Uterus (tissue), 4 donors: ENCODE measurements around the gene TOMM20. TPM values are rescaled to one million over a fixed set of nuclear protein-coding genes. Genes with fewer than 3 reads are reported as not detected.

Experiments used
- DNase-seq, 2 donors: peaks; one replicate each; pipeline ENCODE4 v3.0.0-alpha.2; 2019 to 2020
- H3K27ac ChIP-seq, 2 donors: fragments of 200-600 bp; sonication (generic); 1 replicate in 1 of 2; 2 replicates in 1 of 2; pipeline ENCODE4 v1.5.1; 2016 to 2018
- H3K27me3 ChIP-seq, 2 donors: fragments of 200-600 bp; sonication (generic); one replicate each; pipeline ENCODE4 v1.5.1; 2018 to 2019; ENCODE audit warnings: control low read depth in 1 of 2
- H3K36me3 ChIP-seq, 2 donors: fragments of 200-600 bp; sonication (generic); one replicate each; pipeline ENCODE4 v1.5.1; 2019; ENCODE audit warnings: control low read depth in 1 of 2
- H3K4me1 ChIP-seq, 2 donors: fragments of 200-600 bp; sonication (generic); one replicate each; pipeline ENCODE4 v1.5.1; 2018 to 2019; ENCODE audit warnings: control low read depth in 1 of 2
- H3K4me3 ChIP-seq, 2 donors: fragments of 200-600 bp; sonication (generic); 1 replicate in 1 of 2; 2 replicates in 1 of 2; pipeline ENCODE4 v1.5.1; 2018 to 2019; ENCODE audit warnings: mild to moderate bottlenecking in 1 of 2
- H3K9me3 ChIP-seq, 2 donors: fragments of 200-600 bp; sonication (generic); one replicate each; pipeline ENCODE4 v1.5.1; 2019; ENCODE audit warnings: control low read depth in 1 of 2
- POLR2A ChIP-seq, 2 donors: fragments of 450-650 bp; IDR thresholded peaks; one replicate each; pipeline ENCODE4 v1.6.1; 2016; ENCODE audit warnings: antibody characterized with exemption in 2 of 2, mild to moderate bottlenecking in 1 of 2, moderate library complexity in 1 of 2
- intact Hi-C: fragments of 100-400 bp; cut with DNase I; formaldehyde crosslinking; loops from one replicate; pipeline ENCODE4 v1.15.1; 2023; ENCODE audit warnings: low total_unique reads
- total RNA-seq, 4 donors: library from RNA; depleted of rRNA in 3 of 4; stranded (reverse); fragments of >200 nt in 3 of 4; gene quantifications; one replicate each; pipeline versions ENCODE4 v1.1.0 to v1.2.4, GENCODE V29; 2014 to 2023
- TF ChIP-seq, protein P1 (sequence below), 4 experiments: fragments of 200-600 bp in 2 of 4; fragments of 450-650 bp in 2 of 4; sonication (generic) in 2 of 4; IDR thresholded peaks; one replicate each; pipeline ENCODE4 v1.5.1; 2016 to 2019; ENCODE audit warnings: antibody characterized with exemption in 4 of 4, mild to moderate bottlenecking in 2 of 4, moderate library complexity in 1 of 4
- donor health status: DM: yes; HTN: yes; CAD: no.

TOMM20 gene
- total RNA-seq, 4 donors from 2014 or later, result 72.9 to 149 (median 110) TPM

DNA sequence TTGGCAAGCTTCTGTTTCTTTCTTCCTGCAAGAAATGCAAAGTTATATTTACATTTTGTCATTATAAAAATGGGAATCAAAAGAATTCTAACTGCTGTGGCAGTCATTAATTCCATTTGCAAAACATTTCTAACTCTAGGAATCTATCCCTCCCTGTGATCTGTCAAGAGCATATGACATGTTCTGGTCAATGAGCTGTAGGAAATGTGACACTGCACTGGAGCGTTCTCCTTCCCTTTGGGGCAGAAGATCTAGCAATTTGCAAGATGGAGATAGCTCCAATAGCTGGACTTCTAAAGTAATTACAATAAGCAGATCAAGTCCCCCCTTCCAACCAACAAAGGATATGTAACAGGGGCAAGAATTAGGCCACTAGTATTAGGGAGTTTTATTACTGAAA lies 6.3 kb downstream of the TOMM20 start:
- Histone ChIP-seq H3K9me3 (no peaks in the 10 kb centered on the region), H3K27me3 (no peaks in the 10 kb centered on the region), H3K36me3 (no peaks in the 10 kb centered on the region), H3K4me3 (no peak overlapping the region), H3K27ac (no peak overlapping the region), H3K4me1 (no peaks in the 10 kb centered on the region)
- no peak for TF ChIP-seq POLR2A (IDR thresholded peaks at IDR 0.05)
- TF ChIP-seq, protein P1, sequence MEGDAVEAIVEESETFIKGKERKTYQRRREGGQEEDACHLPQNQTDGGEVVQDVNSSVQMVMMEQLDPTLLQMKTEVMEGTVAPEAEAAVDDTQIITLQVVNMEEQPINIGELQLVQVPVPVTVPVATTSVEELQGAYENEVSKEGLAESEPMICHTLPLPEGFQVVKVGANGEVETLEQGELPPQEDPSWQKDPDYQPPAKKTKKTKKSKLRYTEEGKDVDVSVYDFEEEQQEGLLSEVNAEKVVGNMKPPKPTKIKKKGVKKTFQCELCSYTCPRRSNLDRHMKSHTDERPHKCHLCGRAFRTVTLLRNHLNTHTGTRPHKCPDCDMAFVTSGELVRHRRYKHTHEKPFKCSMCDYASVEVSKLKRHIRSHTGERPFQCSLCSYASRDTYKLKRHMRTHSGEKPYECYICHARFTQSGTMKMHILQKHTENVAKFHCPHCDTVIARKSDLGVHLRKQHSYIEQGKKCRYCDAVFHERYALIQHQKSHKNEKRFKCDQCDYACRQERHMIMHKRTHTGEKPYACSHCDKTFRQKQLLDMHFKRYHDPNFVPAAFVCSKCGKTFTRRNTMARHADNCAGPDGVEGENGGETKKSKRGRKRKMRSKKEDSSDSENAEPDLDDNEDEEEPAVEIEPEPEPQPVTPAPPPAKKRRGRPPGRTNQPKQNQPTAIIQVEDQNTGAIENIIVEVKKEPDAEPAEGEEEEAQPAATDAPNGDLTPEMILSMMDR (IDR thresholded peaks at IDR 0.05), result no peak
- no peak for DNase-seq
- intact Hi-C loops, result no loop called here

DNA sequence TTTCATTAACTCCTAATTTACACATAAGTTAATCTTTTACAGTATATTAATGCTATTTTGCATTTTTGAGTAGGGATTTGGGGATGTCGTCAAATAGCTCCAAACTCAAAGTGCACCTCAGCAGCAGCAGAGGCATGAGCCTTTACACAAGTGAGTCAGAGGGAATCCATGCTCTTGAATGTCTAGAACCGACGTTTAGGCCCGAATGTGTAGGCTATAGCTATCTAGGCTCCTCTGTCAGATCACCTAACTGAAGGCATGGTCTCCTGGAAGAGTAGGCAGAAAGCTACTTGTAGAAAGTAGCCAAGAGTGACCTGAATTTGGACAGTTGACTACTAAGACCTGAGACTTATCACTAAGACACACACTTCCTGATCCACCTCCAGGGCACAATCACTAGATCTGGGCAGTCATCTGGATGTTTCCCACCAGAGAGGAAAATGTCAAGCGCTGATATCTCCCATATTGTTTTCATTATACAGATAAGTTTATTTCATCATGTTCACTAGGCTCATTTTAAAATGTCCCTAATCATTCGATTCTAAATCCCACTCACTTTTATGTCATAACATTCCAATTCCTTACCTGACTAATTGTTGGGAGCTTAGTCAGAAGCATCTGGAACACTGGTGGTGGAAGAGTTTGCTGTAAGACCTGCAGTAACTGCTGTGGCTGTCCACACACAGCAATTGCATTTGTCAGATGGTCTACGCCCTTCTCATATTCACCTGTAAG lies 15.3 kb downstream of the TOMM20 start:
- Histone ChIP-seq H3K36me3 (no peaks in the 10 kb centered on the region), H3K27me3 (no peaks in the 10 kb centered on the region), H3K27ac (no peak overlapping the region), H3K4me3 (no peak overlapping the region), H3K9me3 (no peaks in the 10 kb centered on the region), H3K4me1 (no peaks in the 10 kb centered on the region)
- intact Hi-C loops, result no loop called here
- TF ChIP-seq POLR2A (IDR thresholded peaks at IDR 0.05), result no peak
- TF ChIP-seq, protein P1 (IDR thresholded peaks at IDR 0.05), result no peak
- no peak for DNase-seq

DNA sequence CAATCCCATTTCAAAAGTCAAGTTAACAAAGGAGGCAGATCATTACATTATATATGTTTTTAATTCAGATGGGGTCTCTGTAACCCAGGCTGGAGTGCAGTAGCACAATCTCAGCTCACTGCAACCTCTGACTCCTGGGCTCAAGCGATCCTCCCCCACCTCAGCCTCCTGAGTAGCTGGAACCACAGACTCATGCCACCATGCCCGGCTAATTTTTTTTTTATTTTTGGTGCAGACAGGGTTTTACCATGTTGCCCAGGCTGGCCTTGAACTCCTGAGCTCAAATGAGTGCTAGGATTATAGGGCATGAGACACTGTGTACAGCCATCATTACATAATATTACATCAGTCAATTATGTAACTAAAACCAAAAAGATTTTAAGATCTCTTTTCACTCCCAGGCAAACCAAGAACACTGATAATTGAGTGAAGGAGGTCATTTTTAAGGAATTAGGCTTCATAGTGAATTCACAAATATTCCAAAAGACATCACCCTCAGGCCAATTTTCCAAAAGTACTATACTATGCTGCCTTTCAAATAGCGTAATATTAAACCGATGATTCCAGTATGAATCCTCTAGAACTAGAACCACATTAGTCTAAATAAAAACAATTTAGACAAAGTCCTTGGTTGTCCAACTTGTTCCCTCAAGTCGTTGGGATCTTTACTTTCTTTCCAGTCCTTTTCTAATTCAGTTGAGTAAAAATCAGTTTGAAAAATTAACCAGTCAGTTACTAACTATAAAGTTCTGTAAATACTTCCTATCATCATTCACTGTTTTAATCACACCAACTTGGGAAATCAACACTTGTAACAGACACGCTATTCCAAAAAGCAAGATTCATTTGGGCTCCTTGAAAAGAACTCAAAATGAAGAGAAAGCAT lies 16.1 kb downstream of the TOMM20 start:
- Histone ChIP-seq H3K4me1 (no peaks in the 10 kb centered on the region), H3K36me3 (no peaks in the 10 kb centered on the region)
- intact Hi-C loops, result no loop called here

DNA sequence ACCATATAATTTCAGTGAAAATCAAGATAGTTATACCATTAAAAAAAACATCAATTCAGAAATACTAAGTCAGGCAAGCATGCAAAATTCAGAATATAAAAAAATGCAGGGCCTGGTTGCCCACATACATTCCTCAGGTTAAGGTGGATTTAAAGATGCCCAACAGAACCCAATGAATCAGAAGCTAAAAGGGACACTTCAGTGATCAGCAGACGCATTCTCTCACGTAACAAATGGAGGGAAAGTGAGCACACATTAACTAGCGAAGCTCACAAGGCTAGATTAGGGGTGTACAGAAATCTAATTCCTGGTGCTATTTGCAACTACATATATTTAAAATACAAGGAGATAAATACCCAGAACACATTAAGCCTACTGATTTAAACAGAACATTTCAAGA lies 17.5 kb downstream of the TOMM20 start:
- TF ChIP-seq, protein P1 (IDR thresholded peaks at IDR 0.05), result no peak
- no peak for TF ChIP-seq POLR2A (IDR thresholded peaks at IDR 0.05)
- Histone ChIP-seq H3K36me3 (no peaks in the 10 kb centered on the region), H3K27me3 (no peaks in the 10 kb centered on the region)

More for the DNA sequence above, 16.1 kb downstream of the TOMM20 start:
- TF ChIP-seq, protein P1 (IDR thresholded peaks at IDR 0.05), result no peak
- no peak for TF ChIP-seq POLR2A (IDR thresholded peaks at IDR 0.05)
- H3K9me3 ChIP-seq, result no peaks in the 10 kb centered on the region
- no peaks in the 10 kb centered on the region for H3K27me3 ChIP-seq
- H3K27ac ChIP-seq, result no peak overlapping the region
- H3K4me3 ChIP-seq, result no peak overlapping the region
- no peak for DNase-seq

DNA sequence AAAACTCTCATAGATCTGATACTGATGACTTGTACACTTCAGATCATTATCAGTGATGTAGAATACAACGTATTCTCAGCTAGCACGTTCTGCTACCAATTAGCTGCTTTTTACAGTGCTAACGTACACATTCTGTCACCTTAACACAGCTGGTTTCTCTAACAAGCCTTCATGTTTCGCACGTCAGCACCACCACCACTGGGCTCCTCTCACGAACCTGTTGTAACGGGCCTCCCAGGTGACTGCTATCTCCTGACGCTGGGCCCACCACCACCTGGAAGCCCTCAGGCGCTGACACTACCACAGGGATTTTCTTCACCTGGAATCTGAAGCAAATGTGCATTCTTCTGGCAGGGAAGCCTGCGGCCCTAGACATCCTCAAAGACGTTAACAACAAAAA lies 19.8 kb downstream of the TOMM20 start:
- H3K27ac ChIP-seq, result no peak overlapping the region
- no peak for DNase-seq
- H3K9me3 ChIP-seq, result no peaks in the 10 kb centered on the region
- no peak overlapping the region for H3K4me3 ChIP-seq
- intact Hi-C loops, result no loop called here
- no peaks in the 10 kb centered on the region for H3K27me3 ChIP-seq
- H3K4me1 ChIP-seq, result no peaks in the 10 kb centered on the region
- no peaks in the 10 kb centered on the region for H3K36me3 ChIP-seq
- no peak for TF ChIP-seq POLR2A (IDR thresholded peaks at IDR 0.05)
- TF ChIP-seq, protein P1 (IDR thresholded peaks at IDR 0.05), result no peak

More for the DNA sequence above, 17.5 kb downstream of the TOMM20 start:
- Histone ChIP-seq H3K4me3 (no peak overlapping the region), H3K9me3 (no peaks in the 10 kb centered on the region), H3K27ac (no peak overlapping the region), H3K4me1 (no peaks in the 10 kb centered on the region)
- intact Hi-C loops, result no loop called here
- no peak for DNase-seq
